Activated CD8-positive, alpha-beta T cell treated with anti-CD3 and anti-CD28 coated beads for 36 hours (primary cell): ENCODE data around the gene ASB6. TPM values are rescaled to one million over a fixed set of nuclear protein-coding genes. Genes with fewer than 3 reads are reported as not detected.

Source experiments
- ATAC-seq: fragments of 200-7000 bp; cut with Tn5 transposase; one replicate; pipeline ENCODE4 v1.10.0; 2021; ENCODE audit warnings: mild to moderate bottlenecking, moderate library complexity
- CTCF ChIA-PET: fragments of 350-600 bp; sonication (Branson Sonifier 250); formaldehyde crosslinking; loops from one replicate; lab custom pipeline; 2021; ENCODE audit warnings: antibody characterized with exemption; lab: Charles Lee
- POLR2A ChIA-PET: fragments of 350-600 bp; sonication (Branson Sonifier 250); formaldehyde crosslinking; loops from one replicate; lab custom pipeline; 2021; ENCODE audit warnings: antibody characterized with exemption; lab: Charles Lee
- DNase-seq: peaks from one replicate; pipeline ENCODE4 v3.0.0-alpha.2; 2020
- H3K27ac Mint-ChIP-seq: one replicate; pipeline ENCODE4 v1.8.0; 2021; ENCODE audit warnings: mild to moderate bottlenecking, mixed read lengths
- H3K27me3 Mint-ChIP-seq: one replicate; pipeline ENCODE4 v1.8.0; 2021; ENCODE audit warnings: mixed read lengths
- H3K36me3 Mint-ChIP-seq: one replicate; pipeline ENCODE4 v1.8.0; 2021; ENCODE audit warnings: low read depth, mixed read lengths
- H3K4me1 Mint-ChIP-seq: one replicate; pipeline ENCODE4 v1.8.0; 2021; ENCODE audit warnings: low read depth, mixed read lengths
- H3K4me3 Mint-ChIP-seq: one replicate; pipeline ENCODE4 v1.8.0; 2021; ENCODE audit warnings: mild to moderate bottlenecking, moderate library complexity, mixed read lengths
- H3K9me3 Mint-ChIP-seq: one replicate; pipeline ENCODE4 v1.8.0; 2021; ENCODE audit warnings: mixed read lengths
- CTCF ChIP-seq: fragments of 200-600 bp; IDR thresholded peaks from one replicate; pipeline ENCODE4 v1.8.0; 2022; ENCODE audit warnings: antibody characterized with exemption, mild to moderate bottlenecking
- intact Hi-C: fragments of 100-400 bp; cut with micrococcal nuclease; formaldehyde crosslinking; loops from one replicate; pipeline ENCODE4 v1.10.0; 2022
- total RNA-seq, 2 experiments: library from RNA; stranded (reverse); gene quantifications; one replicate each; pipeline ENCODE4 v1.2.3, GENCODE V29; 2021

ASB6 gene
- total RNA-seq, 2 experiments from 2014 or later = 16.6 TPM

- Mint-ChIP-seq H3K4me3 (no peak overlapping the region), H3K27ac (no peak overlapping the region), H3K9me3 (no peaks in the 10 kb centered on the region), H3K27me3 (no peaks in the 10 kb centered on the region), H3K36me3 (no peaks in the 10 kb centered on the region), H3K4me1 (peaks cover 30% of the 10 kb centered on the region)
- DNase-seq = no peak
- CTCF ChIA-PET = interaction anchor here (1.7 to 4.5 kb wide), 11 partner anchors 9 to 481 kb away, joined by 4 to 27 read pairs (median 10); partner anchors contain the start of gene C9orf50
- ATAC-seq = no peak
- POLR2A ChIA-PET = interaction anchor here (2.0 kb wide), 1 partner anchor 12 kb away, joined by 6 read pairs; no protein-coding TSS in a partner anchor
- TF ChIP-seq CTCF = no peak
- intact Hi-C loops = loop anchor here (5.0 to 10.0 kb wide), 2 partner anchors 437 to 475 kb away; partner anchors contain the start of gene IER5L
Measured at GRCh38 chr9:129612123-129612522, 29.8 kb downstream of the ASB6 start.

- ChIA-PET CTCF (interaction anchor here (0.7 to 2.3 kb wide), 25 partner anchors 9 to 480 kb away, joined by 3 to 22 read pairs (median 4); partner anchors contain the start of gene C9orf50), POLR2A (interaction anchor here (0.7 to 1.2 kb wide), 2 partner anchors 9 to 471 kb away, joined by 3 to 4 read pairs; partner anchors contain the start of gene C9orf50)
- Mint-ChIP-seq H3K4me3 (no peak overlapping the region), H3K9me3 (no peaks in the 10 kb centered on the region), H3K4me1 (peaks cover 32% of the 10 kb centered on the region), H3K27me3 (no peaks in the 10 kb centered on the region), H3K27ac (no peak overlapping the region), H3K36me3 (no peaks in the 10 kb centered on the region)
- intact Hi-C loops = loop anchor here (5.0 to 10.0 kb wide), 2 partner anchors 437 to 474 kb away; partner anchors contain the start of gene IER5L
- no peak for TF ChIP-seq CTCF
- no peak for DNase-seq
- ATAC-seq = no peak
Measured at GRCh38 chr9:129611307-129611800, 30.6 kb downstream of the ASB6 start.

GRCh38 chr9:129610473-129611306, 31.3 kb downstream of the ASB6 start:
- intact Hi-C loops = loop anchor here (5.0 to 10.0 kb wide), 2 partner anchors 436 to 473 kb away; partner anchors contain the start of gene IER5L
- TF ChIP-seq CTCF = peak; percentile 99
- Mint-ChIP-seq H3K4me3 (peak overlapping the region; percentile 62), H3K36me3 (no peaks in the 10 kb centered on the region), H3K27me3 (no peaks in the 10 kb centered on the region), H3K4me1 (peaks cover 32% of the 10 kb centered on the region), H3K9me3 (no peaks in the 10 kb centered on the region), H3K27ac (peak overlapping the region; percentile 59)
- ATAC-seq (peak; percentile 66), DNase-seq (peak; percentile 78)
- ChIA-PET POLR2A (interaction anchor here (0.7 to 1.2 kb wide), 2 partner anchors 10 to 471 kb away, joined by 3 to 4 read pairs; partner anchors contain the start of gene C9orf50), CTCF (interaction anchor here (0.7 to 2.3 kb wide), 25 partner anchors 10 to 480 kb away, joined by 3 to 22 read pairs (median 4); partner anchors contain the start of gene C9orf50)

- Mint-ChIP-seq H3K27me3 (no peaks in the 10 kb centered on the region), H3K4me1 (peaks cover 32% of the 10 kb centered on the region), H3K36me3 (no peaks in the 10 kb centered on the region), H3K27ac (no peak overlapping the region), H3K9me3 (no peaks in the 10 kb centered on the region), H3K4me3 (peak overlapping the region; percentile 62)
- TF ChIP-seq CTCF = no peak
- DNase-seq (no peak), ATAC-seq (no peak)
- intact Hi-C loops = loop anchor here (5.0 to 10.0 kb wide), 2 partner anchors 435 to 473 kb away; partner anchors contain the start of gene IER5L
- POLR2A ChIA-PET = no interaction called here
- CTCF ChIA-PET = no interaction called here
Measured at GRCh38 chr9:129610213-129610472, 31.8 kb downstream of the ASB6 start.
